Uterine smooth muscle cell (primary cell): Measurements from ENCODE around the gene ETFA. TPM values are rescaled to one million over a fixed set of nuclear protein-coding genes. Genes with fewer than 3 reads are reported as not detected.

Experiments used
- total RNA-seq: library from RNA; depleted of rRNA; stranded (reverse); fragments of >200 nt; gene quantifications from 2 replicates; pipeline ENCODE4 v1.2.3, GENCODE V29; 2014

Gene ETFA
- 113 and 125 TPM in 2 replicates for total RNA-seq

DNA sequence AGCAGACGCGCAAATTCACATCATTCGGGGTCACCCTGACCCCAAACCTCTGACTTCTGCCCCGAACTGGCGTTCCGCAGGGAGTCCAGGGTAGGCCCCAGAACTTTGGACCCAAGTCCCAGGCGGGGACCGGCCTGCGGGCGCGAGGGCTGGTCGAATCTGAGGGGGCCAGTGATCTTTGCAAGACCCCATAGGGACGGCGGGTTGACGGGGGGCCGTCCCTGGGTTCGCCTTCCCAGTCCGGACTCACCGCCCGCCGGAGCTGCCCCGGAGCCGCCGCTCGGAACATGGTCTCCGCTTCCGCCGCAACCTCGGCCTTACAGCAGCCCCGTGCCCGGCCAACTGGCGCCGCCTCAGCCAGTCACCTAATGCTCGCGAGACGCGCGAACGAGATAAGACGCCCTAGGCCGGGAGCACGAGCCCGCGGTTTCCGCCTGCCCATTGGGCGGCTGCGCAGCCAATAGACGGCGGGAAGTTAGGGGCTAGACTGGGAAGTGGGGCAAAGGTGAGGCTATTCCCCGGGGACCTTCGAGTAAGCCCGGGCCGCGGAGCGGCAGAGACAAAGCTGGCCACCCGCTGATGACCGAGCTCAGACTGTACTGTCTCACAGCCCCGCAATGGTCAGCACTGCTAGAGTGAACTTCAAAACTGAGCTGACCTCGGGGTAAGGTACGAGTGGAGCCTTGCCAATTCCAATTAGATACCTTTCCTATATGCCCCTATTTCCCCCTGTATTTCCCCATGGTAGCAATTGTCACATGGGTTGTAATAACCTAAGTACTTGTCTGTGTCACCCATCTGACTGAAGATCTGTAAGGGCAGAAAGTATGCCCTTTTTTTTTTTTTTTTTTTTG is at the start of gene ETFA:
ETFA (minus strand) TSS at position 370 of the 854 bp plus-strand sequence; CDS start at position 289, 81 bp downstream.

DNA sequence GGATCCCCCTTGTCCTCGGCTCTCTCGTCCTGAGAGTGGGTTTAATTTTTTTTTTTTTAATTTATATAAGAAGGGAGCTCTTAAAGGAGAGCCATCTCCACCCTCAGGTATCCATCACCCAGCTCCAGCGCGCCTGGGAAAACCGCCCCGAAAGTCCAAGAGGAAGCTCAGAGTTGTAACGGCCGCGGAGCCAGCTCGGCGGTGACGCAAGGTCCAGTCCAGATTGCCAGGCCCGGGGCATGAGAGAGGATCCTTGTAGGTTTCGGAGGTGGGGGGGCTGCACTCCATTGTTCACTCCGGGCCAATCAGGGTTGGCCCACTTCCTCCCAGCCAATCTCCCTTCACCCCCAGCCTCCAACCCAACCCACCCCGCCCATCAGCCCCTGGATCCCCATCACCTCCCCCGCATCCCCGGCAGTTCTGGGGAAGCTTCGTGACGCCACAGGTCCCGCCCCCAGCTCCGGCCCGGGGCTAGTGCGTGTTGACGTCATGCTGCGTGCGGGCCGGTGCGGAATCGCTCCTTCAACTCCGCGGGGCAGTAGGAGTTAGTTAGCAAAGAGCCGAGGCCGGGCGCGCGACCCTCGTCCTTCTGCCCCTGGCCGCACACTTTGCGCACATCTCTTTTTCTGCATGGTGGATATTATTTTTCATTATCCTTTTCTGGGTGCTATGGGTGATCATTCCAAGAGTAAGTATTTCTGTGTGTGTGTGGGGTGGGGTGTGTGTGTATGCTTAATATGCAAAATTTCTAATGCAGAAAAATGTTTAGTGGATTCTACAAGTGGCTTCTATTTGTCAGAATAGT is 25.2 kb upstream of the ETFA start, which contains the start of gene ISL2:
ISL2 (plus strand) TSS at position 520 of the 805 bp plus-strand sequence; CDS start at position 631, 111 bp downstream.

Other genes with a start within 250 kb of the ETFA start
- 0.12 and 0.55 TPM in 2 replicates for gene ISL2, start 25.3 kb upstream of the ETFA start, total RNA-seq